HCT116 (cell line): Measurements from ENCODE around the gene FNDC3B. TPM values are rescaled to one million over a fixed set of nuclear protein-coding genes. Genes with fewer than 3 reads are reported as not detected.

Experiments
- ATAC-seq: fragments of 200-7000 bp; cut with Tn5 transposase; 2 replicates; pipeline ENCODE4 v1.9.1; 2020; ENCODE audit warnings: mild to moderate bottlenecking, moderate library complexity
- BruUV-seq: library from RNA; stranded (reverse); fragments of 400-500 nt; replicated peaks from 2 replicates; lab custom pipeline; 2021; lab: Mats Ljungman, UMichigan
- CTCF ChIA-PET: fragments of 300-600 bp; sonication (Branson Sonifier 250); formaldehyde crosslinking; loops from one replicate; lab custom pipeline; 2021; ENCODE audit warnings: antibody characterized with exemption; lab: Charles Lee
- POLR2A ChIA-PET: fragments of 300-600, 350-600 bp; sonication (Branson Sonifier 250); formaldehyde crosslinking; loops from one replicate; lab custom pipeline; 2021; ENCODE audit warnings: antibody characterized with exemption; lab: Charles Lee
- RAD21 ChIA-PET, 2 experiments: fragments of 300-600 bp; sonication (Branson Sonifier 250); formaldehyde crosslinking; loops; one replicate each; lab custom pipeline; 2023; ENCODE audit warnings: low total read pairs in 2 of 2; ENCODE audit not compliant: uncharacterized antibody in 2 of 2, unreplicated experiment in 2 of 2, low non-redundant PET in 1 of 2; lab: Charles Lee
- DNase-seq: peaks from one replicate; pipeline ENCODE4 v3.0.0-alpha.2; 2010; ENCODE audit warnings: low read depth, low spot score
- H2AFZ ChIP-seq: fragments of 200-600 bp; shearing (Covaris generic), sonication (generic); 2 replicates; pipeline ENCODE4 v1.6.1; 2017; ENCODE audit warnings: low read depth, mixed run types, mixed read lengths, antibody characterized with exemption, low read length; ENCODE audit not compliant: poor library complexity, severe bottlenecking
- H3K27ac ChIP-seq: 2 replicates; pipeline ENCODE4 v1.5.1; 2012; ENCODE audit warnings: low read depth, low read length
- H3K27me3 ChIP-seq: fragments of 200-600 bp; sonication (generic); 2 replicates; pipeline ENCODE4 v1.6.1; 2016; ENCODE audit warnings: mixed run types, low read length, mixed read lengths; ENCODE audit not compliant: insufficient read depth
- H3K36me3 ChIP-seq, 2 experiments: fragments of 200-500 bp in 1 of 2; fragments of 200-600 bp in 1 of 2; sonication (Bioruptor generic) in 1 of 2; sonication (generic) in 1 of 2; 2 replicates each; pipeline versions ENCODE4 v1.5.1 to v1.6.1; 2014 to 2016; ENCODE audit warnings: low read length in 2 of 2, inconsistent platforms in 1 of 2, mixed read lengths in 1 of 2, mixed run types in 1 of 2; ENCODE audit not compliant: insufficient read depth in 2 of 2, control insufficient read depth in 1 of 2
- H3K4me1 ChIP-seq, 2 experiments: fragments of 200-600 bp in 1 of 2; sonication (generic) in 1 of 2; 2 replicates each; pipeline versions ENCODE4 v1.5.1 to v1.6.1; 2012 to 2017; ENCODE audit warnings: low read length in 2 of 2, inconsistent platforms in 1 of 2, mild to moderate bottlenecking in 1 of 2, mixed read lengths in 1 of 2, mixed run types in 1 of 2, moderate library complexity in 1 of 2; ENCODE audit not compliant: insufficient read depth in 2 of 2, control insufficient read depth in 1 of 2
- H3K4me2 ChIP-seq: fragments of 200-600 bp; sonication (generic); 2 replicates; pipeline ENCODE4 v1.6.1; 2017; ENCODE audit warnings: mixed run types, low read length, mixed read lengths
- H3K4me3 ChIP-seq, 2 experiments: fragments of 200-600 bp in 1 of 2; sonication (generic) in 1 of 2; replicated peaks in 1 of 2; 2 replicates each; pipeline ENCODE4 v1.5.1; 2011 to 2016; ENCODE audit warnings: low read length in 2 of 2, control low read depth in 1 of 2, low read depth in 1 of 2, mild to moderate bottlenecking in 1 of 2, mixed read lengths in 1 of 2, mixed run types in 1 of 2
- H3K79me2 ChIP-seq: fragments of 200-600 bp; sonication (generic); 2 replicates; pipeline ENCODE4 v1.6.1; 2017; ENCODE audit warnings: mild to moderate bottlenecking, mixed run types, low read length, moderate library complexity, mixed read lengths; ENCODE audit not compliant: insufficient read depth
- H3K9ac ChIP-seq: fragments of 200-600 bp; sonication (generic); 2 replicates; pipeline ENCODE4 v1.6.1; 2016; ENCODE audit warnings: low read length, mixed read lengths
- H3K9me2 ChIP-seq: fragments of 200-600 bp; sonication (generic), shearing (Covaris generic); 2 replicates; pipeline ENCODE4 v1.6.1; 2017; ENCODE audit warnings: mixed run types, mild to moderate bottlenecking, moderate library complexity; ENCODE audit not compliant: insufficient read depth
- H3K9me3 ChIP-seq, 2 experiments: fragments of 200-500 bp in 1 of 2; fragments of 200-600 bp in 1 of 2; sonication (Bioruptor generic) in 1 of 2; sonication (generic) in 1 of 2; 2 replicates each; pipeline ENCODE4 v1.6.1; 2014 to 2017; ENCODE audit warnings: low read length in 2 of 2, mixed read lengths in 2 of 2, inconsistent platforms in 1 of 2, low read depth in 1 of 2, mild to moderate bottlenecking in 1 of 2, mixed run types in 1 of 2, moderate library complexity in 1 of 2; ENCODE audit not compliant: control insufficient read depth in 1 of 2, insufficient read depth in 1 of 2
- H4K20me1 ChIP-seq: fragments of 200-600 bp; sonication (generic), shearing (Covaris generic); 2 replicates; pipeline ENCODE4 v1.6.1; 2017; ENCODE audit warnings: mixed run types, mild to moderate bottlenecking, moderate library complexity; ENCODE audit not compliant: insufficient read depth
- CBX3 ChIP-seq: IDR thresholded peaks from 2 replicates; pipeline ENCODE4 v1.6.1; 2012; ENCODE audit warnings: low read depth
- CEBPB ChIP-seq: IDR thresholded peaks from 2 replicates; pipeline ENCODE4 v1.6.1; 2012; ENCODE audit warnings: low read depth
- EGR1 ChIP-seq: IDR thresholded peaks from 2 replicates; pipeline ENCODE4 v1.6.1; 2012; ENCODE audit warnings: low read depth
- EZH2 ChIP-seq: fragments of 200-600 bp; sonication (generic); IDR thresholded peaks from 2 replicates; pipeline ENCODE4 v1.6.1; 2017; ENCODE audit warnings: antibody characterized with exemption, mixed run types
- JUND ChIP-seq: IDR thresholded peaks from 2 replicates; pipeline ENCODE4 v1.6.1; 2012
- POLR2A ChIP-seq: IDR thresholded peaks from 2 replicates; pipeline ENCODE4 v1.7.0; 2011; ENCODE audit warnings: borderline replicate concordance; ENCODE audit not compliant: insufficient read depth, insufficient read length; ENCODE audit errors: extremely low read depth
- POLR2AphosphoS5 ChIP-seq: IDR thresholded peaks from 2 replicates; pipeline ENCODE4 v1.6.1; 2011; ENCODE audit warnings: mild to moderate bottlenecking, low read depth, low read length, moderate library complexity
- SIN3A ChIP-seq: IDR thresholded peaks from 2 replicates; pipeline ENCODE4 v1.6.1; 2012; ENCODE audit warnings: low read depth
- SP1 ChIP-seq: IDR thresholded peaks from 2 replicates; pipeline ENCODE4 v1.6.1; 2012; ENCODE audit warnings: low read depth
- TCF7L2 ChIP-seq: IDR thresholded peaks from 2 replicates; pipeline ENCODE4 v1.7.0; 2011; ENCODE audit warnings: borderline replicate concordance, inconsistent platforms; ENCODE audit not compliant: insufficient read depth, insufficient read length; ENCODE audit errors: extremely low read depth
- YY1 ChIP-seq: IDR thresholded peaks from 2 replicates; pipeline ENCODE4 v1.6.1; 2011; ENCODE audit warnings: low read length, low read depth, moderate library complexity, mild to moderate bottlenecking; ENCODE audit not compliant: insufficient replicate concordance; ENCODE audit errors: extremely low read depth
- ZFX ChIP-seq: fragments of 450-650 bp; IDR thresholded peaks from 2 replicates; pipeline ENCODE4 v1.6.1; 2017
- intact Hi-C: fragments of 100-400 bp; cut with micrococcal nuclease; formaldehyde crosslinking; loops from 2 replicates; pipeline ENCODE4 v1.10.0; 2022
- total RNA-seq: library from RNA; stranded (reverse); gene quantifications from one replicate; pipeline ENCODE4 v1.2.1, GENCODE V29; 2021; ENCODE audit not compliant: unreplicated experiment
- TF ChIP-seq, protein P1 (sequence below), 3 experiments: fragments of 200-600 bp in 1 of 3; sonication (generic) in 1 of 3; IDR thresholded peaks in 2 of 3; conservative IDR thresholded peaks in 1 of 3; 2 replicates each; pipeline ENCODE4 v1.5.1; 2012 to 2017; ENCODE audit warnings: low read depth in 2 of 3, low read length in 2 of 3, antibody characterized with exemption in 1 of 3, borderline replicate concordance in 1 of 3, control low read depth in 1 of 3, mild to moderate bottlenecking in 1 of 3, mixed read lengths in 1 of 3, mixed run types in 1 of 3, moderate library complexity in 1 of 3; ENCODE audit not compliant: insufficient read depth in 1 of 3
- TF ChIP-seq, protein P2 (sequence below): IDR thresholded peaks from 2 replicates; pipeline ENCODE4 v1.6.1; 2012; ENCODE audit warnings: low read depth

Gene FNDC3B
- total RNA-seq, 1 experiment from 2014 or later, result 45.7 TPM

DNA sequence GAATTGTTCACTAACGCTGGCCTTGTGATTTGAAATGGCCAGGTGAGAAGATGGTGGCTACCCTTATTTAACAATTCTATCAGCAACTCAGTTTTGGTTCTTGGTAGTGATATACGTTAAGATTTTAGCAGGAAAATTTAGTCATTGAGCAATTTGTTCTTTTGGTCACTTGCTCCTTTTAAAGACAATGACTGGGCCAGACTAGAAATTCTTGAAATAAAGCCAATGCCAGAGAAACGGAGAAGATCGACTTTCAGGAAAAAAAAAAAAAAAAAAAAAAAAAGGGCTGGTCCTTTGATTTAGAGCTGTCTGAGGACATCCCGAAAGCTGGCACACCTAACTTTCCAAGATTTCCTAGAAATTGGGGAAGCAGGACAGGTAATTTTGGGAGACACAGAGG lies 178.5 kb downstream of the FNDC3B start:
- Histone ChIP-seq H3K9ac (no peak overlapping the region), H3K79me2 (no peaks in the 10 kb centered on the region), H2AFZ (no peak overlapping the region), H3K4me3 (no peak overlapping the region), H3K9me3 (no peaks in the 10 kb centered on the region), H3K27ac (no peak overlapping the region), H3K4me2 (no peak overlapping the region), H3K4me1 (peaks cover 0 to 5% of the 10 kb centered on the region in 2 experiments; a peak in 1 of 4 replicates), H4K20me1 (peaks cover 4% of the 10 kb centered on the region; the same call in 1 of the 2 replicates), H3K27me3 (no peaks in the 10 kb centered on the region), H3K36me3 (no peaks in the 10 kb centered on the region), H3K9me2 (no peaks in the 10 kb centered on the region)
- BruUV-seq, result no TSS peak
- no peak for TF ChIP-seq CBX3
- TF ChIP-seq EZH2, result no peak
- TF ChIP-seq JUND, result no peak
- no peak for TF ChIP-seq EGR1
- no peak for TF ChIP-seq TCF7L2
- no peak for TF ChIP-seq SP1
- TF ChIP-seq YY1, result no peak
- TF ChIP-seq POLR2AphosphoS5, result no peak
- no peak for ATAC-seq
- ChIA-PET CTCF (no interaction called here), RAD21 (no interaction called here), POLR2A (no interaction called here)
- intact Hi-C loops, result no loop called here
- no peak for DNase-seq

DNA sequence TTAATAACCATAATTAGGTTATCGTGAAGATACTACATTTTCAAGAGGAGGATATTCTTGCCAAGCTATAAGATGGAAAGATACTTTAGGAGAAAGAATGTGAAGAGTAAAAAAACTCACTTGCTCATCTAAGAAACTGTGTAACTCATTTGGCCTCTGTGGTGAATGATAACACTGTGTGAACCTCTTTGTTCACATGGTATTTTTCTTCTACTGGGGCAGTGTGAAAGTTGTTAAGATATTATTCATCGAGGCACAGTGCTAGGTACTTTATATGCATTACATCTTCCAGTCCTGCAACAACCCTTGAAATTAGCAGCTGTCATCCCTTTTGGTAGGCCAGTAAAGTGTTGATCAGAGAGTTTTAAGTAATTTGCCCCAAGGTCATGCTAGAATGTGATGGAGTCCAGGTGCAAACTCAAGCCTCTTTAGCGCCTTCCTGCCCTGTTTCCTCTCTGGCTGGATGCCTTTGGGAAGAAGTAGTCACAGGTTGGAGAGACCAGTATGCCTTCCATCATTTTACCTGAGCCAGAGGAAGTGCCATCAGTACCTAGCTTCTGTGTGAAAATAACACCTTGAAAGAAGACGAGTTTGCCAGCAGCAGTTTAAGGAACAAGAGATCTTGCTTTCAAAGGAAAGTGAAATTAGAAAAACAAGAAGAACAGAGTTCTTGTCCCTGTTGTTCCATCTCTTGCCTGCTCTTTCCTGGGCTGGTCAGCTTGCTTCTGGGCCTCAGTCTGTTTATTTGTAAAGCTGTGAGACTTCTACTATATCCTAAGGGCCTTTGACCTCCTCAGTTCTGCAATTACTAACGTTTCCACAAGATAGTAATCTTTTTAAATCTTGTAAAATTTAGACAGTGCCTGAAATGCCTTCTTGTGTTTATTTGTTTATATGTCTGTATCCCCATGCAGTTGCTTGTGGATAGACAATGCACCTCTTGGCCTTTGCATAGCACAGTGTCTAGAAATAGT lies 179.3 kb downstream of the FNDC3B start:
- Histone ChIP-seq H4K20me1 (peaks cover 4% of the 10 kb centered on the region; the same call in 1 of the 2 replicates), H3K4me1 (peaks cover 0 to 5% of the 10 kb centered on the region in 2 experiments; a peak in 1 of 4 replicates), H3K9me3 (no peaks in the 10 kb centered on the region), H3K79me2 (no peaks in the 10 kb centered on the region), H3K4me3 (no peak overlapping the region), H3K27ac (no peak overlapping the region), H3K9me2 (no peaks in the 10 kb centered on the region), H3K4me2 (no peak overlapping the region), H2AFZ (no peak overlapping the region), H3K27me3 (no peaks in the 10 kb centered on the region), H3K36me3 (no peaks in the 10 kb centered on the region), H3K9ac (no peak overlapping the region)
- DNase-seq, result no peak
- RAD21 ChIA-PET, result no interaction called here
- POLR2A ChIA-PET, result no interaction called here
- CTCF ChIA-PET, result no interaction called here
- ATAC-seq, result no peak
- no TSS peak for BruUV-seq
- intact Hi-C loops, result no loop called here
- TF ChIP-seq, protein P1, sequence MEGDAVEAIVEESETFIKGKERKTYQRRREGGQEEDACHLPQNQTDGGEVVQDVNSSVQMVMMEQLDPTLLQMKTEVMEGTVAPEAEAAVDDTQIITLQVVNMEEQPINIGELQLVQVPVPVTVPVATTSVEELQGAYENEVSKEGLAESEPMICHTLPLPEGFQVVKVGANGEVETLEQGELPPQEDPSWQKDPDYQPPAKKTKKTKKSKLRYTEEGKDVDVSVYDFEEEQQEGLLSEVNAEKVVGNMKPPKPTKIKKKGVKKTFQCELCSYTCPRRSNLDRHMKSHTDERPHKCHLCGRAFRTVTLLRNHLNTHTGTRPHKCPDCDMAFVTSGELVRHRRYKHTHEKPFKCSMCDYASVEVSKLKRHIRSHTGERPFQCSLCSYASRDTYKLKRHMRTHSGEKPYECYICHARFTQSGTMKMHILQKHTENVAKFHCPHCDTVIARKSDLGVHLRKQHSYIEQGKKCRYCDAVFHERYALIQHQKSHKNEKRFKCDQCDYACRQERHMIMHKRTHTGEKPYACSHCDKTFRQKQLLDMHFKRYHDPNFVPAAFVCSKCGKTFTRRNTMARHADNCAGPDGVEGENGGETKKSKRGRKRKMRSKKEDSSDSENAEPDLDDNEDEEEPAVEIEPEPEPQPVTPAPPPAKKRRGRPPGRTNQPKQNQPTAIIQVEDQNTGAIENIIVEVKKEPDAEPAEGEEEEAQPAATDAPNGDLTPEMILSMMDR (IDR thresholded peaks at IDR 0.05 in 2 of 3, conservative IDR thresholded peaks at IDR 0.05 in 1 of 3; ENCODE audit: borderline replicate concordance in 1 of 3, insufficient read depth in 1 of 3, low read depth in 2 of 3, low read length in 2 of 3), result no peak
- TF ChIP-seq EGR1, result no peak
- TF ChIP-seq TCF7L2, result no peak
- no peak for TF ChIP-seq JUND
- TF ChIP-seq, protein P2, sequence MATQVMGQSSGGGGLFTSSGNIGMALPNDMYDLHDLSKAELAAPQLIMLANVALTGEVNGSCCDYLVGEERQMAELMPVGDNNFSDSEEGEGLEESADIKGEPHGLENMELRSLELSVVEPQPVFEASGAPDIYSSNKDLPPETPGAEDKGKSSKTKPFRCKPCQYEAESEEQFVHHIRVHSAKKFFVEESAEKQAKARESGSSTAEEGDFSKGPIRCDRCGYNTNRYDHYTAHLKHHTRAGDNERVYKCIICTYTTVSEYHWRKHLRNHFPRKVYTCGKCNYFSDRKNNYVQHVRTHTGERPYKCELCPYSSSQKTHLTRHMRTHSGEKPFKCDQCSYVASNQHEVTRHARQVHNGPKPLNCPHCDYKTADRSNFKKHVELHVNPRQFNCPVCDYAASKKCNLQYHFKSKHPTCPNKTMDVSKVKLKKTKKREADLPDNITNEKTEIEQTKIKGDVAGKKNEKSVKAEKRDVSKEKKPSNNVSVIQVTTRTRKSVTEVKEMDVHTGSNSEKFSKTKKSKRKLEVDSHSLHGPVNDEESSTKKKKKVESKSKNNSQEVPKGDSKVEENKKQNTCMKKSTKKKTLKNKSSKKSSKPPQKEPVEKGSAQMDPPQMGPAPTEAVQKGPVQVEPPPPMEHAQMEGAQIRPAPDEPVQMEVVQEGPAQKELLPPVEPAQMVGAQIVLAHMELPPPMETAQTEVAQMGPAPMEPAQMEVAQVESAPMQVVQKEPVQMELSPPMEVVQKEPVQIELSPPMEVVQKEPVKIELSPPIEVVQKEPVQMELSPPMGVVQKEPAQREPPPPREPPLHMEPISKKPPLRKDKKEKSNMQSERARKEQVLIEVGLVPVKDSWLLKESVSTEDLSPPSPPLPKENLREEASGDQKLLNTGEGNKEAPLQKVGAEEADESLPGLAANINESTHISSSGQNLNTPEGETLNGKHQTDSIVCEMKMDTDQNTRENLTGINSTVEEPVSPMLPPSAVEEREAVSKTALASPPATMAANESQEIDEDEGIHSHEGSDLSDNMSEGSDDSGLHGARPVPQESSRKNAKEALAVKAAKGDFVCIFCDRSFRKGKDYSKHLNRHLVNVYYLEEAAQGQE, result no peak
- no peak for TF ChIP-seq CEBPB
- TF ChIP-seq CBX3, result no peak
- TF ChIP-seq SIN3A, result no peak
- TF ChIP-seq POLR2A, result no peak
- TF ChIP-seq ZFX, result no peak
